Transverse colon (tissue), 4 donors: ENCODE measurements around the gene MSX1. TPM values are rescaled to one million over a fixed set of nuclear protein-coding genes. Genes with fewer than 3 reads are reported as not detected.
A peak's percentile ranks its signal among the peaks of the same experiment; 100 is the strongest.

Experiments
- DNase-seq: peaks from one replicate; pipeline ENCODE4 v3.0.0-alpha.2; 2019
- H3K27ac ChIP-seq, 4 donors: fragments of 200-600 bp; sonication (generic); 2 replicates each; pipeline ENCODE4 v1.5.1; 2016 to 2018; ENCODE audit warnings: inconsistent platforms in 4 of 4
- H3K27me3 ChIP-seq: fragments of 200-600 bp; sonication (generic); 2 replicates; pipeline ENCODE4 v1.5.1; 2017; ENCODE audit warnings: inconsistent platforms
- H3K36me3 ChIP-seq, 4 donors: fragments of 200-600 bp; sonication (generic); 2 replicates each; pipeline ENCODE4 v1.5.1; 2017 to 2019; ENCODE audit warnings: inconsistent platforms in 4 of 4
- H3K4me1 ChIP-seq, 4 donors: fragments of 200-600 bp; sonication (generic); 2 replicates each; pipeline ENCODE4 v1.5.1; 2017 to 2020; ENCODE audit warnings: inconsistent platforms in 4 of 4
- H3K4me3 ChIP-seq, 4 donors: fragments of 200-600 bp; sonication (generic); 1 replicate in 1 of 4; 2 replicates in 3 of 4; pipeline versions ENCODE4 v1.5.1 to v1.6.1; 2017 to 2019; ENCODE audit warnings: inconsistent platforms in 4 of 4
- H3K9me3 ChIP-seq, 2 donors: fragments of 200-600 bp; sonication (generic); 2 replicates each; pipeline ENCODE4 v1.5.1; 2017 to 2019; ENCODE audit warnings: inconsistent platforms in 2 of 2
- EP300 ChIP-seq: sonication (generic); formaldehyde crosslinking; IDR thresholded peaks from one replicate; pipeline ENCODE4 v1.6.1; 2017; ENCODE audit warnings: antibody characterized with exemption, low read depth
- POLR2A ChIP-seq: fragments of 450-650 bp; IDR thresholded peaks from one replicate; pipeline ENCODE4 v1.6.1; 2016; ENCODE audit warnings: antibody characterized with exemption, mild to moderate bottlenecking, moderate library complexity
- POLR2AphosphoS5 ChIP-seq, 3 donors: sonication (generic); formaldehyde crosslinking; IDR thresholded peaks; one replicate each; pipeline ENCODE4 v1.6.1; 2016; ENCODE audit warnings: antibody characterized with exemption in 3 of 3
- WGBS, 2 donors: methylation state at CpG; one replicate each; pipeline ENCODE4 v1.1.5; 2018; ENCODE audit warnings: low coverage in 1 of 2; 5-methylcytosine and 5-hydroxymethylcytosine counted together
- in situ Hi-C, 4 donors: fragments of 200-750 bp; cut with MboI; loops; one replicate each; pipeline versions ENCODE4 v1.15.0 to v1.15.1; 2017; ENCODE audit warnings: low sequenced_read_pairs in 3 of 4, low pct_ligation_motif_present in 1 of 4, low pct_unique_long_range_greater_than_20kb in 1 of 4
- intact Hi-C: fragments of 100-400 bp; cut with DNase I; formaldehyde crosslinking; loops from one replicate; pipeline ENCODE4 v1.15.1; 2023; ENCODE audit warnings: low total_unique reads
- total RNA-seq, 4 donors: library from RNA; depleted of rRNA; stranded (reverse); fragments of >200 nt; gene quantifications; one replicate each; pipeline ENCODE4 v1.1.0, GENCODE V29; 2016
- TF ChIP-seq, protein P1 (sequence below), 5 experiments: fragments of 200-600 bp in 3 of 5; fragments of 450-650 bp in 2 of 5; sonication (generic) in 3 of 5; IDR thresholded peaks; 1 replicate in 2 of 5; 2 replicates in 3 of 5; pipeline ENCODE4 v1.5.1; 2016 to 2017; ENCODE audit warnings: antibody characterized with exemption in 5 of 5, inconsistent platforms in 3 of 5, mild to moderate bottlenecking in 2 of 5, moderate library complexity in 1 of 5

MSX1 gene
- total RNA-seq, 4 donors from 2014 or later: 0.41 TPM; not detected in 3

GRCh38 chr4:4860600-4861389, 1.3 kb downstream of the MSX1 start:
- 0 to 4% methylated on average over 6 to 38 of the region's 39 CpGs for WGBS, 2 donors
- no peaks in the 10 kb centered on the region for H3K36me3 ChIP-seq
- no peak for DNase-seq
- TF ChIP-seq POLR2AphosphoS5 (IDR thresholded peaks at IDR 0.05) (no peak), EP300 (no peak), POLR2A (no peak)
- TF ChIP-seq, protein P1, sequence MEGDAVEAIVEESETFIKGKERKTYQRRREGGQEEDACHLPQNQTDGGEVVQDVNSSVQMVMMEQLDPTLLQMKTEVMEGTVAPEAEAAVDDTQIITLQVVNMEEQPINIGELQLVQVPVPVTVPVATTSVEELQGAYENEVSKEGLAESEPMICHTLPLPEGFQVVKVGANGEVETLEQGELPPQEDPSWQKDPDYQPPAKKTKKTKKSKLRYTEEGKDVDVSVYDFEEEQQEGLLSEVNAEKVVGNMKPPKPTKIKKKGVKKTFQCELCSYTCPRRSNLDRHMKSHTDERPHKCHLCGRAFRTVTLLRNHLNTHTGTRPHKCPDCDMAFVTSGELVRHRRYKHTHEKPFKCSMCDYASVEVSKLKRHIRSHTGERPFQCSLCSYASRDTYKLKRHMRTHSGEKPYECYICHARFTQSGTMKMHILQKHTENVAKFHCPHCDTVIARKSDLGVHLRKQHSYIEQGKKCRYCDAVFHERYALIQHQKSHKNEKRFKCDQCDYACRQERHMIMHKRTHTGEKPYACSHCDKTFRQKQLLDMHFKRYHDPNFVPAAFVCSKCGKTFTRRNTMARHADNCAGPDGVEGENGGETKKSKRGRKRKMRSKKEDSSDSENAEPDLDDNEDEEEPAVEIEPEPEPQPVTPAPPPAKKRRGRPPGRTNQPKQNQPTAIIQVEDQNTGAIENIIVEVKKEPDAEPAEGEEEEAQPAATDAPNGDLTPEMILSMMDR (IDR thresholded peaks at IDR 0.05): no peak
- intact Hi-C loops (no loop called here), in situ Hi-C loops (loop anchor here in 1 of 4 donors (25.0 kb wide), 1 partner anchor 373 kb away; no protein-coding TSS in a partner anchor)
- H3K27ac ChIP-seq: no peak overlapping the region
- peak overlapping the region; percentile 1 to 69 (median 50) for H3K4me3 ChIP-seq
- peaks cover 11 to 51% (median 37%) of the 10 kb centered on the region in 4 donors for H3K4me1 ChIP-seq
- peaks cover 100% of the 10 kb centered on the region for H3K27me3 ChIP-seq
- H3K9me3 ChIP-seq: no peaks in the 10 kb centered on the region

DNA sequence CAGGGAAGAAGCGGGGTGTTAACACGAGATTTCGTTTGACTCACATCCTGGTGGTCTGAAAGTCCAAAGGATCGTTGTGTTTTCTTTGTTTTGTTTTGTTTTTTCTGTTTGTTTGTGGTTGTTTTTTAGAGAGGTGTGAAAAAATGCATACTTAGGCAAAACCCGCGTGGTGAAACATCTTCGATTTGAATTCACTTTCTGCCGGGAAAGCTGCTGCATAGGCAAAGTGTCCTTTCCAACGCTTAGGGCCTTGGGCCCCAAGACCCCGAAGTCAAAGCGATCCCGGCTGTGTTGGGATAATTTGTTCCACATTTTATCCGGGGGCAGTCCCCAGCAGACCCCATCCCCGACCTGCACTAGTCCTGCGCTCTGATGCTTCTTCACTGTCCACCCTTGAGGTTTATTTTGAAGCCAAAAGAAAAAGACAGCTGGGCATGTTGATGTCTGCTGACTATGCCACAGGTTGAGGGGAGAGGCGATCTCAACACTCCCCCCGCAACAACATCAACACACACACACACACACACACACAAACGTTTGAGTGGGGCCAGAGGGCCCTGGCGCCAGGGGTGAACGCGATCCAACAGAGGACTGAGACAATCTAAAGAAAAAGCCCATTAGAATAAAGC, 2.0 kb downstream of the MSX1 start:
- Histone ChIP-seq H3K27ac (no peak overlapping the region), H3K36me3 (no peaks in the 10 kb centered on the region), H3K4me3 (peak overlapping the region in 2 of 4 donors; percentile 55 to 69), H3K27me3 (peaks cover 100% of the 10 kb centered on the region), H3K9me3 (no peaks in the 10 kb centered on the region), H3K4me1 (peaks cover 11 to 51% (median 39%) of the 10 kb centered on the region in 4 donors)
- intact Hi-C loops: no loop called here
- no peak for DNase-seq
- in situ Hi-C loops: loop anchor here in 1 of 4 donors (25.0 kb wide), 1 partner anchor 374 kb away; no protein-coding TSS in a partner anchor
- TF ChIP-seq, protein P1 (IDR thresholded peaks at IDR 0.05): no peak
- TF ChIP-seq POLR2AphosphoS5 (IDR thresholded peaks at IDR 0.05) (peak in 1 of 3 donors; percentile 56), EP300 (no peak), POLR2A (no peak)
- 3 to 14% methylated on average over 8 to 21 of the region's 21 CpGs for WGBS, 2 donors

DNA sequence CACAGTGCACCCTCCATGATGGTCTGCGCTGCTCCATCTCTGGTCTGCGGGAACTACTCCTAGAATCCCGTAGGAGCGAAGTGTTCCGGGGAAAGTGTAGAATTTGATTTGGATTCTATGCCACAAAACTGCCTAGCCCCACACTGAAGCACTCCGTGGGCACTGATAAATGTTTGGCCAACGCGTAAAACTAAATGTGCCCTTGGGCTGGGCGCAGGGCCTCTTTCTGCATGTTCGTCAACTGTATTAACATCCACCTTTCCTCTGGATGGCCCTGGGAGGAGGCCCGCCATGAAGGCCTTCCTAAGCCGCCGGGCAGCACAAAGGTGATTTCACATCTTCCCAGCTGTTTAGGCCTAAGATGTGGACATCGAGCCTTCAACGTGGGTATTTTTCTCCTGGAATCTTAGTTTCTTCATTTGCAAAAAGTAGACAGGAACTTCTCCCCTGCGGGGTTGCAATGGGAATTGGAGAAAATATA, 2.6 kb downstream of the MSX1 start:
- no peak for DNase-seq
- intact Hi-C loops: no loop called here
- H3K27me3 ChIP-seq: peaks cover 100% of the 10 kb centered on the region
- TF ChIP-seq POLR2AphosphoS5 (IDR thresholded peaks at IDR 0.05): no peak
- TF ChIP-seq, protein P1 (IDR thresholded peaks at IDR 0.05): no peak
- TF ChIP-seq EP300: no peak
- no peak for TF ChIP-seq POLR2A
- H3K4me3 ChIP-seq: no peak overlapping the region
- WGBS, 2 donors: 30 to 31% methylated on average over 2 to 16 of the region's 16 CpGs
- no peaks in the 10 kb centered on the region for H3K36me3 ChIP-seq
- no peaks in the 10 kb centered on the region for H3K9me3 ChIP-seq
- no peak overlapping the region for H3K27ac ChIP-seq
- in situ Hi-C loops: loop anchor here in 1 of 4 donors (25.0 kb wide), 1 partner anchor 375 kb away; no protein-coding TSS in a partner anchor
- peaks cover 11 to 51% (median 37%) of the 10 kb centered on the region in 4 donors for H3K4me1 ChIP-seq
